Sigmoid colon (tissue), 7 donors: ENCODE results near the gene PDCD1LG2. TPM values are rescaled to one million over a fixed set of nuclear protein-coding genes. Genes with fewer than 3 reads are reported as not detected.
"Not testable (repeated sequence)": the region's sequence is repeated elsewhere in the genome, so short reads cannot be mapped to it uniquely, and the experiment has no call there.

Experiments
- DNase-seq: peaks from one replicate; pipeline ENCODE4 v3.0.0-alpha.2; 2019
- H3K27ac ChIP-seq, 4 donors: fragments of 200-600 bp; sonication (generic); one replicate each; pipeline ENCODE4 v1.5.1; 2016 to 2019; ENCODE audit warnings: mild to moderate bottlenecking in 1 of 4
- H3K27me3 ChIP-seq, 3 donors: fragments of 200-600 bp; sonication (generic); one replicate each; pipeline ENCODE4 v1.5.1; 2019; ENCODE audit warnings: mild to moderate bottlenecking in 1 of 3
- H3K36me3 ChIP-seq, 4 donors: fragments of 200-600 bp; sonication (generic); one replicate each; pipeline ENCODE4 v1.5.1; 2016 to 2019
- H3K4me1 ChIP-seq, 4 donors: fragments of 200-600 bp; sonication (generic); one replicate each; pipeline ENCODE4 v1.5.1; 2017 to 2019
- H3K4me3 ChIP-seq, 4 donors: fragments of 200-600 bp; sonication (generic); one replicate each; pipeline ENCODE4 v1.5.1; 2017 to 2019; ENCODE audit warnings: mild to moderate bottlenecking in 2 of 4, moderate library complexity in 1 of 4
- H3K9me3 ChIP-seq, 4 donors: fragments of 200-600 bp in 3 of 4; sonication (generic) in 3 of 4; one replicate each; pipeline versions ENCODE4 v1.5.1 to v1.6.1; 2013 to 2019
- EP300 ChIP-seq, 4 donors: sonication (generic); formaldehyde crosslinking; IDR thresholded peaks; one replicate each; pipeline ENCODE4 v1.6.1; 2017; ENCODE audit warnings: antibody characterized with exemption in 4 of 4
- POLR2A ChIP-seq, 2 donors: fragments of 450-650 bp; IDR thresholded peaks; one replicate each; pipeline ENCODE4 v1.6.1; 2016; ENCODE audit warnings: antibody characterized with exemption in 2 of 2, mild to moderate bottlenecking in 2 of 2, moderate library complexity in 2 of 2
- POLR2AphosphoS5 ChIP-seq, 4 donors: sonication (generic); formaldehyde crosslinking; IDR thresholded peaks; one replicate each; pipeline ENCODE4 v1.6.1; 2017; ENCODE audit warnings: antibody characterized with exemption in 4 of 4
- WGBS, 2 donors: extraction: QIAGEN DNeasy Blood & Tissue Kit; methylation state at CpG; one replicate each; pipeline ENCODE4 v1.1.7; 2013; 5-methylcytosine and 5-hydroxymethylcytosine counted together
- intact Hi-C: fragments of 100-400 bp; cut with DNase I; formaldehyde crosslinking; loops from one replicate; pipeline ENCODE4 v1.15.1; 2023
- polyA plus RNA-seq, 3 donors: library from polyadenylated mRNA; stranded (reverse); fragments of 200-250 nt; gene quantifications; one replicate each; pipeline ENCODE4 v1.2.3, GENCODE V29; 2013
- total RNA-seq, 4 donors: library from RNA; depleted of rRNA; stranded (reverse); fragments of >200 nt; gene quantifications; one replicate each; pipeline ENCODE4 v1.1.0, GENCODE V29; 2016
- TF ChIP-seq, protein P1 (sequence below), 4 experiments: fragments of 450-650 bp in 3 of 4; fragments of 200-600 bp in 1 of 4; IDR thresholded peaks; one replicate each; pipeline ENCODE4 v1.5.1; 2016 to 2019; ENCODE audit warnings: antibody characterized with exemption in 4 of 4, mild to moderate bottlenecking in 3 of 4, moderate library complexity in 2 of 4
- donor health status: healthy with polysubstance abuse.
- donor health status: Bipolar disorder and iron deficiency.
- donor health status: healthy.

PDCD1LG2 gene
- total and polyA plus RNA-seq, 7 donors, result 0.60 to 2.8 (median 1.2) TPM

DNA sequence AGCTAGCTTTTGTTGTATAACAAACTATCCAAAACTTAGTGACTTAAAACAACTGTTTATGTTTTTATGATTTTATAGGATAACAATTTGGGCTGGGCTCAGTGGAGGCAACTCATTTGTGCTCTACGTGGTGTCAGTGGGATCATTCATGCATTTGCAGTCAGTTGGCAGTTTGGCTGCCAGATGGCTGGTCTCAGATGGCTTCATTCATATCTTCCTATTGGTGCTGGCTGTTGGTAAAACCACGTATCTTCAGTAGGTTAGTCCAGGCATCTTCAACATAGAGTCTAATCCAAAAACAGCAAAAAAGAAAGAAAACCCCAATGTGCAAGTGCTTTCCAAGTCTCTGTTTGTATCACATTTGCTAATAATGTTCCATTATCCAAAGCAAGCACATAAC, 66.9 kb downstream of the PDCD1LG2 start:
- 51 to 52% methylated on average over 2 of the region's 2 CpGs for WGBS, 2 donors
- DNase-seq, result no peak
- Histone ChIP-seq H3K9me3 (no peaks in the 10 kb centered on the region), H3K27me3 (no peaks in the 10 kb centered on the region), H3K4me1 (no peaks in the 10 kb centered on the region), H3K36me3 (no peaks in the 10 kb centered on the region), H3K4me3 (no peak overlapping the region), H3K27ac (no peak overlapping the region)
- TF ChIP-seq, protein P1, sequence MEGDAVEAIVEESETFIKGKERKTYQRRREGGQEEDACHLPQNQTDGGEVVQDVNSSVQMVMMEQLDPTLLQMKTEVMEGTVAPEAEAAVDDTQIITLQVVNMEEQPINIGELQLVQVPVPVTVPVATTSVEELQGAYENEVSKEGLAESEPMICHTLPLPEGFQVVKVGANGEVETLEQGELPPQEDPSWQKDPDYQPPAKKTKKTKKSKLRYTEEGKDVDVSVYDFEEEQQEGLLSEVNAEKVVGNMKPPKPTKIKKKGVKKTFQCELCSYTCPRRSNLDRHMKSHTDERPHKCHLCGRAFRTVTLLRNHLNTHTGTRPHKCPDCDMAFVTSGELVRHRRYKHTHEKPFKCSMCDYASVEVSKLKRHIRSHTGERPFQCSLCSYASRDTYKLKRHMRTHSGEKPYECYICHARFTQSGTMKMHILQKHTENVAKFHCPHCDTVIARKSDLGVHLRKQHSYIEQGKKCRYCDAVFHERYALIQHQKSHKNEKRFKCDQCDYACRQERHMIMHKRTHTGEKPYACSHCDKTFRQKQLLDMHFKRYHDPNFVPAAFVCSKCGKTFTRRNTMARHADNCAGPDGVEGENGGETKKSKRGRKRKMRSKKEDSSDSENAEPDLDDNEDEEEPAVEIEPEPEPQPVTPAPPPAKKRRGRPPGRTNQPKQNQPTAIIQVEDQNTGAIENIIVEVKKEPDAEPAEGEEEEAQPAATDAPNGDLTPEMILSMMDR (IDR thresholded peaks at IDR 0.05), result no peak
- no peak for TF ChIP-seq EP300 (IDR thresholded peaks at IDR 0.05)
- no peak for TF ChIP-seq POLR2AphosphoS5 (IDR thresholded peaks at IDR 0.05)
- TF ChIP-seq POLR2A (IDR thresholded peaks at IDR 0.05), result no peak
- intact Hi-C loops, result no loop called here

GRCh38 chr9:5578018-5578697, 67.8 kb downstream of the PDCD1LG2 start:
- intact Hi-C loops, result no loop called here
- no peak overlapping the region for H3K27ac ChIP-seq

DNA sequence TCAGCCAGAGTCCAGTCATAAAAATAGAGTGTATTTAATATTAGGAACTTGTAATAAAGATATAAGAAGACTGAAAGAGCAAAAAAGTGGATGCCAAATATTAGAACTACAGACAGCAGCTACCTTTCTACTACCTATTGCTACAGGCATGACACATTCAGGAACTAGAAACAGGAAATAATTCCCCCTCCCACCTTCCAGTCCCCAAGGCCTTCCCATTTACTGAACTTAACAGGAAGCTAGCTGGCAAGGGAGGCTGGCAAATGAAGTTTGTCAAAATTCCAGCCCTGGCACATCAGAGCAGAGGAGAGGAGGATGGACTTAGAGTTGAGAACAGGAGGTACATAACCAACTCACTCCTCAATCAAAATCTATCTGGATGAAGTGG, 68.4 kb downstream of the PDCD1LG2 start:
- Histone ChIP-seq H3K27me3 (no peaks in the 10 kb centered on the region), H3K9me3 (no peaks in the 10 kb centered on the region), H3K36me3 (no peaks in the 10 kb centered on the region), H3K4me3 (no peak overlapping the region), H3K4me1 (no peaks in the 10 kb centered on the region), H3K27ac (no peak overlapping the region)
- intact Hi-C loops, result no loop called here
- DNase-seq, result no peak
- TF ChIP-seq POLR2A (IDR thresholded peaks at IDR 0.05) (no peak), POLR2AphosphoS5 (IDR thresholded peaks at IDR 0.05) (no peak), EP300 (IDR thresholded peaks at IDR 0.05) (no peak)
- TF ChIP-seq, protein P1 (IDR thresholded peaks at IDR 0.05), result no peak

More at GRCh38 chr9:5578018-5578697, 67.8 kb downstream of the PDCD1LG2 start:
- DNase-seq, result no peak
- Histone ChIP-seq H3K4me3 (no peak overlapping the region), H3K4me1 (no peaks in the 10 kb centered on the region), H3K27me3 (no peaks in the 10 kb centered on the region), H3K9me3 (no peaks in the 10 kb centered on the region), H3K36me3 (no peaks in the 10 kb centered on the region)
- TF ChIP-seq POLR2AphosphoS5 (IDR thresholded peaks at IDR 0.05) (no peak), EP300 (IDR thresholded peaks at IDR 0.05) (no peak), POLR2A (IDR thresholded peaks at IDR 0.05) (no peak)
- TF ChIP-seq, protein P1 (IDR thresholded peaks at IDR 0.05), result no peak

GRCh38 chr9:5579881-5580280, 69.5 kb downstream of the PDCD1LG2 start:
- no peaks in the 10 kb centered on the region for H3K27me3 ChIP-seq
- WGBS, 2 donors, result 94 to 97% methylated on average over 1 of the region's 1 CpG
- no peak for TF ChIP-seq POLR2A (IDR thresholded peaks at IDR 0.05)
- no peak for TF ChIP-seq POLR2AphosphoS5 (IDR thresholded peaks at IDR 0.05)
- TF ChIP-seq, protein P1 (IDR thresholded peaks at IDR 0.05), result no peak
- no peak for TF ChIP-seq EP300 (IDR thresholded peaks at IDR 0.05)
- no peak for DNase-seq
- intact Hi-C loops, result no loop called here
- no peak overlapping the region for H3K4me3 ChIP-seq
- H3K27ac ChIP-seq, result no peak overlapping the region
- no peaks in the 10 kb centered on the region for H3K4me1 ChIP-seq
- no peaks in the 10 kb centered on the region for H3K9me3 ChIP-seq
- no peaks in the 10 kb centered on the region for H3K36me3 ChIP-seq

- WGBS, 2 donors, result 85 to 89% methylated on average over 3 of the region's 3 CpGs
- DNase-seq, result no peak
- Histone ChIP-seq H3K36me3 (no peaks in the 10 kb centered on the region), H3K4me3 (no peak overlapping the region), H3K9me3 (no peaks in the 10 kb centered on the region), H3K27me3 (no peaks in the 10 kb centered on the region), H3K27ac (no peak overlapping the region), H3K4me1 (no peaks in the 10 kb centered on the region)
- TF ChIP-seq, protein P1 (IDR thresholded peaks at IDR 0.05), result no peak
- TF ChIP-seq POLR2AphosphoS5 (IDR thresholded peaks at IDR 0.05) (no peak), POLR2A (IDR thresholded peaks at IDR 0.05) (no peak), EP300 (IDR thresholded peaks at IDR 0.05) (no peak)
- intact Hi-C loops, result no loop called here
Measured at GRCh38 chr9:5580650-5581049, 70.3 kb downstream of the PDCD1LG2 start.

- intact Hi-C loops, result not testable (repeated sequence)
Measured at GRCh38 chr9:5581706-5582105, 71.4 kb downstream of the PDCD1LG2 start.

More at GRCh38 chr9:5581706-5582105, 71.4 kb downstream of the PDCD1LG2 start:
- not testable (repeated sequence) for H3K4me1 ChIP-seq, DNase-seq, H3K4me3 ChIP-seq, H3K9me3 ChIP-seq, H3K36me3 ChIP-seq, H3K27ac ChIP-seq, H3K27me3 ChIP-seq
- WGBS, 2 donors, result 91 to 96% methylated on average over 2 of the region's 2 CpGs
